Osteoblast (primary cell): ENCODE measurements around the gene CALCB. TPM values are rescaled to one million over a fixed set of nuclear protein-coding genes. Genes with fewer than 3 reads are reported as not detected.

Experiments
- DNase-seq: peaks from one replicate; pipeline ENCODE4 v3.0.0; 2011; ENCODE audit warnings: low spot score, mixed read lengths; ENCODE audit not compliant: insufficient read length; ENCODE audit errors: missing footprints
- H2AFZ ChIP-seq: 2 replicates; pipeline ENCODE4 v1.6.0; 2011; ENCODE audit warnings: mild to moderate bottlenecking, low read length
- H3K27ac ChIP-seq: 2 replicates; pipeline ENCODE4 v1.5.1; 2011; ENCODE audit warnings: mild to moderate bottlenecking, low read depth, low read length, moderate library complexity
- H3K27me3 ChIP-seq: 2 replicates; pipeline ENCODE4 v1.6.0; 2012; ENCODE audit warnings: mild to moderate bottlenecking, control low read depth, inconsistent platforms, low read length, moderate library complexity; ENCODE audit not compliant: insufficient read depth
- H3K36me3 ChIP-seq: 2 replicates; pipeline ENCODE4 v1.5.1; 2011; ENCODE audit warnings: mild to moderate bottlenecking, low read length, control low read depth, moderate library complexity; ENCODE audit not compliant: insufficient read depth
- H3K4me1 ChIP-seq: 2 replicates; pipeline ENCODE4 v1.5.1; 2011; ENCODE audit warnings: mild to moderate bottlenecking, low read length, control low read depth, moderate library complexity; ENCODE audit not compliant: insufficient read depth
- H3K4me2 ChIP-seq: 2 replicates; pipeline ENCODE4 v1.6.0; 2011; ENCODE audit warnings: mild to moderate bottlenecking, low read length; ENCODE audit not compliant: insufficient read depth
- H3K4me3 ChIP-seq: fragments of 200-600 bp; sonication (generic); 3 replicates; pipeline ENCODE4 v1.5.1; 2012; ENCODE audit warnings: mild to moderate bottlenecking, low read length, inconsistent platforms; ENCODE audit not compliant: insufficient read depth
- H3K79me2 ChIP-seq: 2 replicates; pipeline ENCODE4 v1.6.0; 2012; ENCODE audit warnings: mild to moderate bottlenecking, low read length, control low read depth, inconsistent platforms; ENCODE audit not compliant: insufficient read depth
- H3K9me3 ChIP-seq: 2 replicates; pipeline ENCODE4 v1.5.1; 2011; ENCODE audit warnings: low read depth, low read length, control low read depth
- H4K20me1 ChIP-seq: 2 replicates; pipeline ENCODE4 v1.6.0; 2012; ENCODE audit warnings: mild to moderate bottlenecking, low read length, control low read depth; ENCODE audit not compliant: insufficient read depth
- total RNA-seq: library from RNA; depleted of rRNA; stranded (reverse); fragments of >200 nt; gene quantifications from 2 replicates; pipeline ENCODE4 v1.2.3, GENCODE V29; 2012
- TF ChIP-seq, protein P1 (sequence below): IDR thresholded peaks from 2 replicates; pipeline ENCODE4 v1.5.1; 2011; ENCODE audit warnings: mild to moderate bottlenecking, low read depth, low read length, moderate library complexity; ENCODE audit errors: extremely low read depth

Gene CALCB
- total RNA-seq, 1 donor, result not detected

GRCh38 chr11:15071556-15072255 lies 1.7 kb upstream of the CALCB start:
- H2AFZ ChIP-seq, result no peak overlapping the region
- TF ChIP-seq, protein P1, sequence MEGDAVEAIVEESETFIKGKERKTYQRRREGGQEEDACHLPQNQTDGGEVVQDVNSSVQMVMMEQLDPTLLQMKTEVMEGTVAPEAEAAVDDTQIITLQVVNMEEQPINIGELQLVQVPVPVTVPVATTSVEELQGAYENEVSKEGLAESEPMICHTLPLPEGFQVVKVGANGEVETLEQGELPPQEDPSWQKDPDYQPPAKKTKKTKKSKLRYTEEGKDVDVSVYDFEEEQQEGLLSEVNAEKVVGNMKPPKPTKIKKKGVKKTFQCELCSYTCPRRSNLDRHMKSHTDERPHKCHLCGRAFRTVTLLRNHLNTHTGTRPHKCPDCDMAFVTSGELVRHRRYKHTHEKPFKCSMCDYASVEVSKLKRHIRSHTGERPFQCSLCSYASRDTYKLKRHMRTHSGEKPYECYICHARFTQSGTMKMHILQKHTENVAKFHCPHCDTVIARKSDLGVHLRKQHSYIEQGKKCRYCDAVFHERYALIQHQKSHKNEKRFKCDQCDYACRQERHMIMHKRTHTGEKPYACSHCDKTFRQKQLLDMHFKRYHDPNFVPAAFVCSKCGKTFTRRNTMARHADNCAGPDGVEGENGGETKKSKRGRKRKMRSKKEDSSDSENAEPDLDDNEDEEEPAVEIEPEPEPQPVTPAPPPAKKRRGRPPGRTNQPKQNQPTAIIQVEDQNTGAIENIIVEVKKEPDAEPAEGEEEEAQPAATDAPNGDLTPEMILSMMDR, result no peak
- no peak overlapping the region for H3K4me3 ChIP-seq
- H3K4me2 ChIP-seq, result no peak overlapping the region
- H3K4me1 ChIP-seq, result peaks cover 18% of the 10 kb centered on the region
- no peaks in the 10 kb centered on the region for H3K79me2 ChIP-seq
- no peaks in the 10 kb centered on the region for H3K36me3 ChIP-seq
- peaks cover 18% of the 10 kb centered on the region for H3K27me3 ChIP-seq
- H4K20me1 ChIP-seq, result no peaks in the 10 kb centered on the region
- DNase-seq, result no peak
- no peak overlapping the region for H3K27ac ChIP-seq
- no peaks in the 10 kb centered on the region for H3K9me3 ChIP-seq

DNA sequence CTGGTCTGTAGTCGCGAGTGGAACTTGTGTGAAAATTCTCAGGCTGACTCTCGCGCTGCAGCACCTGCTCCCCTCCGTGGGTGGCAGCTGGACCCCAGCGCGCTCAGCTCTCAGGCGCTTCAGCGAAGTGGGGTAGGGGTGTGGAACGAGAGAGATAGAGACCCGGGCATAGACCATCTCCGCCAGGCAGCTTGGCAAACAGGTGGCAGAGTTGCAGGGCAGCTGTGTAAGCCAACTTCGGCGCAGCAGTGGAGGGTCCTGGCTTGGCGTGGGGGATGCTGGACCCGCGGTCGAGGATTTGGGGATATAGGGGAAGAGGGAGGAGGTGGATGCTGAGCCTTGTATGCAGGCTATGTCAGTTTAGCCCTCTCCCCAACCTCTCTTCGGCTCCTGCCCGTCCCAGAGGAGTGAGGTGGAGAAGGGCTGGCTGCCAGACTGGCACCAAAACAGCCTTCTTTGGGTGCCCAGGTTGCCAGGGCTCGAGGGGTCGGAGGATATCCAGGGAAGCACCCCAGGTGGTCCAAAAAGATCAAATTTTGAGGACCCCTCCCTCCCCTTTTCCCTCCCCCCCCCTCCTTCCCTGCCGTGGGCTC lies 746 bp upstream of the CALCB start:
- Histone ChIP-seq H3K27me3 (peaks cover 20% of the 10 kb centered on the region), H3K36me3 (no peaks in the 10 kb centered on the region), H3K79me2 (no peaks in the 10 kb centered on the region), H3K4me2 (no peak overlapping the region), H3K27ac (no peak overlapping the region), H2AFZ (no peak overlapping the region), H3K9me3 (no peaks in the 10 kb centered on the region), H3K4me1 (peaks cover 18% of the 10 kb centered on the region), H3K4me3 (no peak overlapping the region), H4K20me1 (no peaks in the 10 kb centered on the region)
- DNase-seq, result no peak
- TF ChIP-seq, protein P1, result no peak

DNA sequence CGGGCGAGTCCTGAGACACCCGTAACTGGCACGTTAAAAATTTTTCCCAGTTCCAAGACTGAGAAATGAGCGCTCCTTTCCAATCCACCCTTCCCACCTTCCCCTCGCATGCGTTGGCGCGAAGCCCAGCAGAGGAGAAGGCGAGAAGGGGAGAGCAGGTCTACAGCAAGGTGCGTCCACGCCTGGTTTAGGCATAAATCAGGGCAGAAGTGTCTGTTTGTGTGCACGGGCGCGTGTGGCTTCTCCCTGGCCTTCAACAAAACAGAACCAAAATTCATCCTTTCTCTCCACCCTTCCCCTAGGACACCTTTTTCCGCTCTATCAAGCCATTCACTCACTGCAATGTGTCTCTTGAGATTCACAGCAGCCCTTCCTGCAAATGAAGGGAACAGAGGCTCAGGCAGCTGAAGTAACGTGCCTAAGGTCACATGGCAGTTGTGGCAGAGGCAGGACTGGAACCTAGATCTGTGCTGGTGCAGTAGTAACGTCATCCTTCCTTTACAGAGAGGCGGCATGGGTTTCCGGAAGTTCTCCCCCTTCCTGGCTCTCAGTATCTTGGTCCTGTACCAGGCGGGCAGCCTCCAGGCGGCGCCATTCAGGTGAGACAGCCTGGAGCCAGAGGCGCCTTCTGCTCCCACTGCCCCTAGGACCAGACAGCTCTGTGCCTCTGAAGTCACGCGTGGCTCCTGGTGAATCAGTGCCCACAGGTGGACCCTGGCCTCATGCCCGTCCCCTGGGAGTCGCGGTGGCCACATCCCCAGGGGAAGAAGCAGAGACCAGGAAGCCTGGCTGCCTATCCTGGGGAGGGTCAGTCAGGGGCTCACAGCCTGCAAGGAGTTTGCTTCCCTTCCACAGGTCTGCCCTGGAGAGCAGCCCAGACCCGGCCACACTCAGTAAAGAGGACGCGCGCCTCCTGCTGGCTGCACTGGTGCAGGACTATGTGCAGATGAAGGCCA lies 1.1 kb downstream of the CALCB start:
- peak; percentile 82 for DNase-seq
- H3K9me3 ChIP-seq, result no peaks in the 10 kb centered on the region
- H3K4me2 ChIP-seq, result peak overlapping the region; percentile 86

More for the DNA sequence above, 1.1 kb downstream of the CALCB start:
- Histone ChIP-seq H3K27ac (no peak overlapping the region), H2AFZ (peak overlapping the region; percentile 53), H3K4me1 (peaks cover 18% of the 10 kb centered on the region), H4K20me1 (no peaks in the 10 kb centered on the region), H3K4me3 (peak overlapping the region; percentile 64), H3K36me3 (no peaks in the 10 kb centered on the region), H3K79me2 (no peaks in the 10 kb centered on the region), H3K27me3 (peaks cover 18% of the 10 kb centered on the region)
- TF ChIP-seq, protein P1, result peak; percentile 78
